HG03159 (cell line): ENCODE results near the gene ARHGAP22.

Source experiments
- ATAC-seq: cut with Tn5 transposase; IDR thresholded peaks from one replicate; pipeline ENCODE4 v1.9.1; 2021; ENCODE audit warnings: mild to moderate bottlenecking, moderate library complexity; ENCODE audit not compliant: unreplicated experiment

Gene ARHGAP22

DNA sequence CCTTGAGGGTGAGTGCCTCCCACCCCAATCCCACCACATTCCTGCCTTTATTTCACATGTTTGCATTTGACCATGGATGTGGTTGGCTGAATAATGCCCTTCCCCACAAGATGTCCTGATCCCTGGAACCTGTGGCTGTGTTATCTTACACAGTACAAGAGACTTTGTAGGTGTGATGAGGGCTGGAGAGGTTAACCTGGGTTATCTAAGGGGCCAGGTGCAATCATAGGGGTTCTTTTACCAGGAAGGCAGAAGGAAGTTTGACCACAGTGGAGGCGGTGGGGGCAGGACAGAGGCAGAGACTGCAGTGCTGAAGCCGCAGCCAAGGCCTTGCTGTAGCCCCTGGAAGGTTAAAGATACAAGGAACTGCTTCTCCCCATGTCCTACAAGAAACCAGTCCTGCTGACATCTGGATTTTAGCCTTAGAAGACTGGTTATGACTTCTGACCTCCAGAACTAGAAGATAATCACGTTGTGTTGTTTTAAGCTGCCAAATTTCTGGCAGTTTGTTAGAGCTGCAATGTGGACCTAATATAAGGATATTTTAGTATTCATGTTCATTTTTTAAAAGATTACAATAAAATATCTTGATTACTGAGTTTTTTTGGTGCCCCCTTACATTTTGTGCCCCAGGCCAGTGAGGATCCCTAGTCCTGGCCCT is 136.6 kb downstream of the ARHGAP22 start:
- no peak for ATAC-seq

- no peak for ATAC-seq
Observed at GRCh38 chr10:48467669-48468068, 137.2 kb downstream of the ARHGAP22 start.

GRCh38 chr10:48466611-48467240 is 138.1 kb downstream of the ARHGAP22 start:
- ATAC-seq, result no peak

GRCh38 chr10:48465860-48466521 is 138.9 kb downstream of the ARHGAP22 start:
- no peak for ATAC-seq

GRCh38 chr10:48464871-48465736 is 139.8 kb downstream of the ARHGAP22 start:
- no peak for ATAC-seq

DNA sequence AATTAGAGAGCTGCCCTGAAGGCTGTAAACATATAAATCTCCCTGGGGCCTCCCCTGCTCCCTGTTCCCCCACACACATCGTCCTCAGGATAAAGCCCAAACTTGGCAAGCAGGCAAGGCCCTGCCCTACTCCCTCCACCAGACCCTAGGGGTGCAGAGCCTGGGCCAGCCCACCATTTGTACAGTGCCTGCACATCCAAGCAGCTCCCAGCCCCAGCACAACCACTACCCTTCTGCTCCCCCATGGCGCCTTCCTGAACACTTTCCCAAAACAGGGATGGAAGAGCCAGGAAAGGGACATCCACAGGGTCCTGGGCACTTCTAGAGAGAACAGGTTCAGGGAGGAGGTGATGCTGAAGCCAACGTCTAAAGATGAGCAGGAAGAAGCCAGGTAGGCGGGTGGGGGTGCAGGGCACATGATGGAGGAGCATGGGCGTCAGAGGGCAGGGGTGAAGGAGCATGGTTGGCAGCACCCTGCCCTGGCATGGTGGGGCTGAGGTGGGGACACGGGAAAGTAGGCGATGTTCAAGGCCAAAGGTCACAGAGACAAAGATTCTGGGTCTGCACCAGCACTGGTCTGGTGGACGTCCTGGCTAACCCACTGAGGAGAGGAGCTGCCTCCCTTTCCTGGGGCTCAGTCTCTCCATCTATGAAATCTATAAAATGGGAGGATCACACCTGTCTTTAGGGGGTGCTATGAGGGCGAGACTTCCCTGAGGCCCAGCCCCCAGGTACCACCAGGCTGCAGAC is 140.6 kb downstream of the ARHGAP22 start:
- ATAC-seq, result no peak

DNA sequence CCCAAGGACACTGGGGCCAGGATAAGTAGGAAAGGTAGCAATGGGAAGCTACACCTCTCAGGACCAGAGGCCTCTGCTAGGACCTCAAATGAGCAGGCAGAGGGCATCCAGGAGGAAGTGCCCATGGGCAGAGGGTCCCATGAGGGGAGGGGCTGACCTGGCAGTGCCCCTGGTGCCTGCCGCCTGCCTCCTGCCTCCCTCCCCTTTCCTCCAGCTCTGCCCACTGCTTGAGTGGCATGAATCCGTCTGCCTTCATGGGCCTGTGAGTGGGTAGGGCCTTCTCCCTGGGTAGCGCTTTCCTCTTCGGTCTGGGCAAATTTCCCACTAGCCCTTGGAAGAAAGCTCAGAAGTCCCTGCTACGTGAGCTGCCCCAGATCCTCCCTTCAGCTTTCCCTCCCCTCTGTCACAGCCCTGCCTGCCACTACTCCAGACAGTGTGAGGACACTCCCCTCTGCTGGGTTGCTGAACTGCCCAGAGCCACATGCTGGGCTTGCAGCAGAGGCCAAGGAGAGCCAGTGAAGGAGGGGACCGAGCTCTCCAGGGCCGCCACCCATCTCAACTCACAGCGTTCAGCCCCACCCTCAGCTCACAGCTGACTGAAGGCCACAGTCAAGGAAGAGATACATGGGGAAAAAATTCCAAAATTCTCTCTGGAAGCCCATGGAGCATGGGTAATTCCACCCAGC is 141.4 kb downstream of the ARHGAP22 start:
- ATAC-seq, result no peak

GRCh38 chr10:48462482-48463020 is 142.3 kb downstream of the ARHGAP22 start:
- no peak for ATAC-seq

DNA sequence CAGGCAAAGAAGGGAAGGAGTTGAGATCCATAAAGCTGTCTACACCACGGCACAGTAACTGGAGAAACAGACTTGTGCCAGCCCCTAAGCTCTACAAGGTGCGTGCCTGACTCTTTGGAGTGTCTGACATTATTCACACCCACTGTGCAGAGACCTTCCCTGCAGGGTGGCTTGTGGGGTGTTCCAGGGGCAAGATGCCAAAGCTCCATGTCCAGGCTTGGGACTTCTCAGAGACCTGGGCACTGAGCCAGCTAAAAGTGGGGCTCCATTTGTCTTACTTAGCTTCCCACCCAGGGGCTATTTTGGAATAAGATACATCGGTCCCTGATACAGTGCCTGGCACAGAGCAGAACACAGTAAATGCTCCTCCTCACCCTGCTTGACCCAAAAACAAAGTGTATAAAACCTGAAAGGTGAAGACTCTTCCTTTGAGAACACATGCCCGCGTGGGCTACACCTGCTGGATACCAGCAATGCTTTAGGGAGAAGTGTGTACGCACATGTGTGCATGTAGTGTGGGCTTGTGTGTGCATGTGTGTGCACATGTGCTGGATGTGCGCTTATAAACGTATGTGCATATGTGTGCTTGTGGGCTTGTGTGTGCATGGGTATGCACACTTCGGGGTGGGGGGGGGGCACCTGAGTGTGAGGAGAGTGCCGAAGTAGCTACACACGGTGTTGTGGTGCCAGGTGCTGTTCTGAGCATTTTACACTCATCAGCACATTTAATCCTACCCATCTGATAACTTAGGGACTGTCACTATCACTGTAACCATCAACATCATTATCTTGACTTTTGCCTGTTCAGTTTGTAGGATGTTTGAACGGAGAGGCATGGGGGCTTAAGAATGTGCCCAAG is 143.0 kb downstream of the ARHGAP22 start:
- ATAC-seq, result no peak

DNA sequence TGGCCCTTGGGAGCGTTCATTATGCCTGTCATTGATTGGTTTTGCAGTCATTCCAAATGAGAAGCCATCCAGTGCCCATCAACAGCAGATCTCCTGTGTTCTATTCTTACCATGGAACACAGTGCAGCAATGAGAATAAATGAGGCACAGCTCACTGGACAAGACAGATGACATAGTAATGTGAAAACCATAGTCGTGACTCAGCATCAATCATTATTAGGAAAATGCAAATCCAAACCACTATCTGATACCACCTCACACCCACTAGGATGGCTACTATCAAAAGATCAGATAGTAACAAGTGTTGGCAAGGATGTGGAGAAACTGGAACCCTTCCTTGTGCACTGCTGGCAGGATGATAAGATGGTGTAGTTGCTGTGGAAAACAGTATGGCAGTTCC is 144.7 kb downstream of the ARHGAP22 start:
- ATAC-seq, result no peak

DNA sequence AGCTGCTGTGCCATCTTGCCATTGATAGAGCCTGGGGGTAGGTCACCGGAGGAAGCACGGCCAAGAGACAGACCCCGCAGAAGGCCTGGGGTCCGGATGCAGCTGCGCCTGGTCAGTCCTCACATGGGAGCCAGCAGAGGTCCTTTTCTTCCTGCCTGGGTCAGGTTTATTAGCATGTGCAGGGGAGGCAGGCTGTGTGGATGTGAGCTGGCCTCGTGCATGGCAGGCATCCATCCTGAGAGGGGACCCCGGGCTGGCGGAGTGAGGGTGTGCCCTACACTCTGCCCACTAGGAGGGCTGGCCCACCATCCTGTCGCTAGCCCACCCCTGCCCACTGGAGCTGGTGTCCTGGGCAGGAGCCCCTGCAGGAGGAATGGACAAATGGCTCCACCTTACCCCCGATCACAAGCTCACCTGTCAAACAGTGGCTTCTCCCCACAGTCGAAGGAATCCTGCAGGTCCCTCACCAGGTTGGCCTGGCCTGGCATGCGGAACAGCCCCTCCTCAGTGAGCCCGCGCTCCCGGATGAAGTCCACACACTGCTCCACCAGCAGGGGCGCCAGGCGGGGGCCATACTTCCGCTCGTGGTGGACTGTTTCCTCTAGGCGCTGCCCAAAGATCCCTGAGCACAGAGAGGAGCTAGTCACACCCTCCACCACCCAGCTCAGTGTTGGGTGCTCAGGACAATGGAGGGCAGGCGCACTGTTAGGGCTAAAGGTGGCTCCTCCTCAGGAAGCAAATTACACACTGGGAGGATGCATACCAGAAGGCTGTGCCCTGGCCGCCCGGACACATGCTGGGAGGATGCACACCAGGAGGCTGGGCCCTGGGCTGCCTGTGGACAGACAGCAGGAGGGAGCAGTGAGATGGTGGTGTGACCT is 145.4 kb downstream of the ARHGAP22 start:
- ATAC-seq, result no peak

GRCh38 chr10:48458662-48459048 is 146.2 kb downstream of the ARHGAP22 start:
- ATAC-seq, result no peak

DNA sequence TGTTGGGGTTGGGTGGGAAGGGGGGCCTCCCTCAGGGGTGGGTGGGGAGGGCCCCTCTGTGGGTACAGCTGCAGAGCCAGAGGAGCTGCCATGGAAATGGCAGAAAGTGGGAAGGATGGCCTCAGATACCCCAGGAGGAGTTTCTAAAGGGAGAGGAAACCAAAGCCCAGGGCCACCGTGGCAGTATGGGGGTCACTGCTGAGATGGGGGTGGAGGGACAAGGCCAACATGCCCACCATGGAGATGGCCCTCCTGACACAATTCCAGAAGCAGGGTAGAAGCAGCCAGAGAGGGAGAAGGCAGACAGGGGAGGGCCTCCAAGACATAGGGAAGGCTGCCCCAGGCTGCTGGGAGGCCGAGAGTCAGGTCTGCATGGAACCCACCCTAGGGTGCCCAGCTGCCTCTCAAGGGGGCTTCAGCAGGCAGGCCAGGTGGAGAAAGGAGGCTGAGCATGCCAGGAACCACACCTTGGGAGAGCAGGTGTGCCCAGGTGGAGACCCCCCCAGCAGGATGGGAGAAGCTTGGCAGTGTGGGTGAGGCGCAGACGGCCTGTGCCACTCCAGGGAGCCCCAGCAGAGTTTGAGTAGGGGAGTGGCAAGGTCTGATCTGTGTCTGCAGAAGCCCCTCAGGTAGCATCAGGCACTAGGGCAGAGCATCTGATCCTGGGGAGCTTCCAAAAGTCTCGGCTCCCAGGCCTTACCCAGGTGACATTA is 146.8 kb downstream of the ARHGAP22 start:
- no peak for ATAC-seq

DNA sequence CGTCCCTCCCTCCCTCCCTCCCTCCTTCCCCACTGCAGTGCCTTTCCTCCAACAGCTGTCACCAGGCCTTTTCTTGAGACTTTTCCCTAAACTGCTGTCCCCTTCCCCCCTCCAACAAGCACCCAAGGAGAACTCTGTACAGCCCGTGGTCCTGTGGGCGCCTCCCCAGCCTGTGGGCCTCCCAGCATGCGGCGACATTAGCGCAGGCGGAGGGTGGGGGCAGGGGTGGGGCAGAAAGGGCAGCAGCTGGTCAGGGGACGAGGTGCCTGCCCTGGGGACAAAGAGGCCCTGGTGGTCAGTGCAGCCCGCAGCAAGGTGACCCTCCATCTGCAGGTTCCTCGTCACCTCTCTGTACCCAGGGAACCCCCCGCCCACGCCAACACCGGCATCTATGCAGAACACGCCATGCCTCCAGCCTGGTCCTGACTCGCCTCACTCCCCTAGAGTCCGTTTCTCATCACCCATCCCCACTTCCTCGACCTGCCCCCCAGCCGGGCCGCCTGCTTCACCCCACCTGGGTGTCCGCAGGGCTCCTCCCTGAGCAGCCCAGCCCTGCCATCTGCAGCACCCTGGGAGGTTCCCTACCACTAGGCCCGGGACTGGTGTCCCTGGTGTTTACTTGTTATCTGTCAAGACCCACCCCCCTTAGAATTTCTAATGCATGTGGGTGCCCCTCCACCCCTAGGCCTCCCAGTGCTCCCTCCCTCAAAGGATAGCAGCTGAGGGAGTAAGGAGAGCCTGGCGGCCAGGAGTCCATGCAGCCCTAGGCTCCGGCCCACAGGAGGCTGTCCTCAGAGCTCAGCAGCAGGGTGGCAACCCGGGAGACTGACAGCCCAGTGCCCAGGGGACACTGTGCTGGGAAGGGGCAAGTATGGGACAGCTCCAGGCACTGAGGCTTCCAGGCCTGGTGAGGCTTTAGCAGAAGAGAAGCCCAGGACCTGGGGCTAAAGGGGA is 147.8 kb downstream of the ARHGAP22 start:
- no peak for ATAC-seq

DNA sequence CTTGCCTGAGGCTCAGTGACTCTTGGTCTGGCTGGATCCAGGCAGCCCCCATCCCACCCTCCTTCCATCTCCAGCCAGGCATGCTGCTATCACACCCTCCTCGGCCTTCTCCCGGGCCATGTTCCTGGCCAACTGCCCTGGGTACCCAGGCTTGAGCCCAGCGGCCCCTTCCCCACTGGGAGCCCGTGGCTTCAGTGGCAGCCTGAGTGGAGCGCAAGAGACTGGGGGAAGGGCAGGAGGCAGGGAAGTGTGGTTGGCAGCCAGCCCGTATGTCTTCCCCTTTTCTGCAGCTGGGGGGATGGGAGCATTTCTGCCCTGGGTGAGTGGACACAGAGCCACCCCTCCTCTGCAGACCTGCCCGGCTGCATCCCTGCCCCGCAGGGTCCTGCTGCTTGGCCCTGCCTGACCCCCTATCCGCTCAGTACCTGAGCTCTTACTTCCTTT is 148.5 kb downstream of the ARHGAP22 start:
- ATAC-seq, result no peak
